Esophagus squamous epithelium (tissue), 4 donors: ENCODE measurements around the gene RBM19.

ENCODE experiments used
- CTCF ChIP-seq, 6 experiments: fragments of 450-650 bp in 4 of 6; fragments of 200-600 bp in 2 of 6; sonication (generic) in 2 of 6; IDR thresholded peaks; one replicate each; pipeline ENCODE4 v1.5.1; 2016 to 2019; ENCODE audit warnings: antibody characterized with exemption in 6 of 6, mild to moderate bottlenecking in 4 of 6, moderate library complexity in 4 of 6
- POLR2A ChIP-seq, 4 donors: fragments of 450-650 bp; IDR thresholded peaks; one replicate each; pipeline ENCODE4 v1.6.1; 2017; ENCODE audit warnings: antibody characterized with exemption in 4 of 4, mild to moderate bottlenecking in 4 of 4, moderate library complexity in 3 of 4

GRCh38 chr12:113831016-113831415, 135.1 kb downstream of the RBM19 start:
- TF ChIP-seq CTCF (IDR thresholded peaks at IDR 0.05) (no peak), POLR2A (IDR thresholded peaks at IDR 0.05) (no peak)
